GM18499 (cell line): ENCODE data around the gene DBP.
"Not testable (repeated sequence)": the region's sequence is repeated elsewhere in the genome, so short reads cannot be mapped to it uniquely, and the experiment has no call there.

ENCODE experiments used
- ATAC-seq: cut with Tn5 transposase; IDR thresholded peaks from one replicate; pipeline ENCODE4 v1.9.1; 2021; ENCODE audit warnings: moderate number of reproducible peaks; ENCODE audit not compliant: insufficient read depth, unreplicated experiment

Gene DBP, protein sequence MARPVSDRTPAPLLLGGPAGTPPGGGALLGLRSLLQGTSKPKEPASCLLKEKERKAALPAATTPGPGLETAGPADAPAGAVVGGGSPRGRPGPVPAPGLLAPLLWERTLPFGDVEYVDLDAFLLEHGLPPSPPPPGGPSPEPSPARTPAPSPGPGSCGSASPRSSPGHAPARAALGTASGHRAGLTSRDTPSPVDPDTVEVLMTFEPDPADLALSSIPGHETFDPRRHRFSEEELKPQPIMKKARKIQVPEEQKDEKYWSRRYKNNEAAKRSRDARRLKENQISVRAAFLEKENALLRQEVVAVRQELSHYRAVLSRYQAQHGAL

DNA sequence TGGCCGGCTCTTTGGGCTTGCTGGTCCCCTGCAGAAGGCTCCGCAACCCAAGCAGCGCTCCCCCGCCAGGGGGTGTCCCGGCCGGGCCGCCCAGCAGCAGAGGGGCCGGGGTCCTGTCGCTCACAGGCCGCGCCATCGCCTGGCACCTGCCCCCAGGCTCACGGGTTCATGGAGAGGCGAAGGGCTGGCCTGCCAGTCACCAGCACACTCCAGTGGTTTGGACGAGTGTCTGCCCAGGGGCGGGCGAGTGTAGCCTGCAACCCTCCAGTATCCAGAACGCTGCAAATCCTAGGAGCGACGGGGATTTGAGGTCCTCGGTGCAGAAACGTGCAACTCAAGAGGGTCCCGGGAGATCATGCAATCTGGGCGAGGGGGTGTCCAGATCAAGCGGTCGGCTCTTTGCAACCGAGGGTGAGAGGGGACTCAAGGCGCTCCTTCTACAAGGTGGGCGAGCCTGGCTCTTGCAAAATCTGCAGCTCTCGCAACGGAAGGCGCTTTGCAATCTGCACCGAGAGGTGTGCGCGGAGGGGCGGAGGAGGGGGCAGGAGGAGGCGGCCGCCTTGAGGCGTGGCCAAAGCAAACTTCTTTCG, at the start of gene DBP:
Gene DBP (minus strand): TSS at position 521 of the 590 bp plus-strand sequence. CDS start 385 bp downstream, at position 136.
- no peak for ATAC-seq

DNA sequence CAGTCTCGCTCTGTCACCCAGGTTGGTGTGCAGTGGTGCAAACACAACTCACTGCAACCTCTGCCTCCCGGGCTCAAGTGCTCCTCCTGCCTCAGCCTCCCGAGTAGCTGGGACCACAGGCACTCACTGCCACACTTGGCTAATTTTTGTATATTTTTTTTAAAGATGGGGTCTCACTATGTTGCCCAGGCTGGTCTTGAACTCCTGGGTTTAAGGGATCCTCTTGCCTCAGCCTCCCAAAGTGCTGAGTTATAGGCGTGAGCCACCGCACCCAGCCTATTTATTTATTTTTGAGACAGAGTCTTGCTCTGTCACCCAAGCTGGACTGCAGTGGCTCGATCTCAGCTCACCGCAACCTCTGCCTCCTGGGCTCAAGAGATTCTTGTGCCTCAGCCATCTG, 49.5 kb upstream of the DBP start:
- ATAC-seq, result not testable (repeated sequence)

DNA sequence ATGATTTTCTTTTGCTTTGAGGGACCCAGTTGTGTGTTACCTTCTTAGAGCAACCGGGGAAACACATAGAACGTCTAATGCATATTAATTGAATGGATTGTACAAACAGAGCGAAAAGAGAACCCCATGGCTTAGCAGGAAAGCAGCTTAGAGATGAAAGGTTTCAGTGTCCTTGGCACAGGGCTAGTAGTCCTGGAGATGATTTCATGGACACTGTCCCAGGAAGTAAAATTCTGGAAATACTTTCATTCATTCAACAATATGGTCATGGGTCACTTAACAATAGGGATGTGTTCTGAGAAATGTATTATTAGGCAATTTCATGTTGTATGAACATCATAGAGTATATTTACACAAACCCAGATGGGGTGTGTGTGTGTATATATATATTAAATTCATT, 48.9 kb upstream of the DBP start:
- ATAC-seq, result no peak

DNA sequence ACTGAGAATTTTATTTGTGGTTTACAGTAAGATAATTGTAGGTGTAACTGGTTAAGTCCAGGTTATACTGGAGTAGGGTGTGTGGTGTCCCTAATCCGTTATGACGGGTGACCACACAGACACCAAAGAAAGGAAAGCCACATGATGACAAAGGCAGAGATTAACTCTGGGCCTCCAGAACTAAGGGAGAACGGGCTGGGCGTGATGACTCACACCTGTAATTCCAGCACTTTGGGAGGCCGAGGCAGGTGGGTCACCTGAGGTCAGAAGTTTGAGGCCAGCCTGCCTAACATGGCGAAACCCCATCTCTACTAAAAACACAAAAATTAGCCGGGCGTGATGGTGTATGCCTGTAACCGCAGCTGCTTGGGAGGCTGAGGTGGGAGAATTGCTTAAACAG, 48.4 kb upstream of the DBP start:
- no peak for ATAC-seq

DNA sequence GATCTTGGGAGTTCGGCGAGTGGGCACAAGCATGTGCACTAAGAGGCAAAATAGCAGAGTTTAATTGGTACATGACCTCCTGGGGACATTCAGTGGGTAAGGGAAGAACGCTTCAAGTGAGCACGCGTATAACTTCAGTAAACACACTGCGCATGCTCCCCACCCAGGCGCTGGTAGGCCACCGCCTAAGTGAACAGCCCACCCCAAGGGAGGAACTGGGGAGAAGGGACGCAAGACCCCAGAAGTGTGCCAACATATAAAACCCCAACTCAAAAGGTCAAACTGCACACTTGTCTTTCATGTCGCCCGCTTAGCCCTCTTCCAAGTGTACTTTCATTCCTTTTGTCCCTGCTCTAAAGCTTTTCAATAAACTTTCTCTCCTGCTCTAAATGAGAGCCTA, 46.2 kb upstream of the DBP start:
- ATAC-seq, result no peak

DNA sequence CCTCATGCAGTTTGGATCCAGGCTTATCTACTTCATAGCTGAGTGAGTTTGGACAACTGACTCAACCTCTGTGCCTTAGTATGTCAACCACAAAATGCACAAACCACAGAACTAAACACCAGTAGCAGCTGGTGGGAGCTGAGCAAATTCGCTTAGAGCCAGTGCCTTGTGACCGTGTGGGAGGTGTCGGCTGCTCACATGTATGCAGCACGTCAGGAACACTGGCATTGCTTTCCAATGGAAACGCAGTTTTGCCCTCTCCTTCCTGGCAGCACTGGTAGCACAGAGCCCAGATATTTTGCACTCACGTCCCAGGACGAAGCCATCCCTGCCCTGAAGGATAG, 43.9 kb upstream of the DBP start:
- ATAC-seq, result no peak

DNA sequence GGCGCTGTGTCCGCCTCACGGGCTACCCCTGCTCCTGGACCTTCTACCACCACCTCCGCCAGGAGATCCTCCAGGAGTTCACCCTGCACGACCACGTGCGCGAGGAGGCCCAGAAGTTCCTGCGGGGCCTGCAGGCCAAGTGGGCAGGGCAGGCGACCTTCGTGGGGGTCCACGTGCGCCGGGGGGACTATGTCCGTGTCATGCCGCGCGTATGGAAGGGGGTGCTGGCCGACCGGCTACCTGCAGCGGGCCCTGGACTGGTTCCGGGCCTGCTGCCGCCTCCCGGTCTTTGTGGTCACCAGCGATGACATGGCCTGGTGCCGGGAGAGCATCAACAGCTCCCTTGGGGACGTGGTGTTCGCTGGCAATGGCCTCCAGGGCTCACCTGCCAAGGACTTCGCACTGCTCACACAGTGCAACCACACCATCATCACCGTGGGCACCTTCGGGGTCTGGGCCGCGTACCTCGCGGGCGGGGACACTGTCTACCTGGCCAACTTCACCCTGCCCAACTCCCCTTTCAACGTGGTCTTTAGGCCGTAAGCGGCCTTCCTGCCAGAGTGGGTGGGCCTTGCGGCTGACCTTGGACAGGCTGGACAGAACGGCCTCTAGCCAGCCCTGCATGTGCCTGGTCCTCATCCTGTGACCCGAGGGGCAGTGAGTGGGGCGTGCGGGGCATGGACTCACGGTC, 43.4 kb upstream of the DBP start:
- no peak for ATAC-seq

DNA sequence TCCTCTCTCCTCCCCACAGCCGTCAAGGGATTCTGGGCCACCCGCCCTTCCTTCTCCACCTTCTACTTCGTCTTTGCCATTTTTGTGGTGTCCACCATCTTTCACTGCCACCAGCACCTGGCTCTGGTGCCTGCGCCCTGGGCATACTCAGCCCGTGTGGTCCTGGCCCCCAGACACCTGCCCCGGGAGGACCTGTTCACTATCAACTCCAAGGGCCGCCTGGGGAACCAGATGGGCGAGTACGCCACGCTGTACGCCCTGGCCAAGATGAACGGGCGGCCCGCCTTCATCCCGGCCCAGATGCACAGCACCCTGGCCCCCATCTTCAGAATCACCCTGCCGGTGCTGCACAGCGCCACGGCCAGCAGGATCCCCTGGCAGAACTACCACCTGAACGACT, 42.8 kb upstream of the DBP start:
- not testable (repeated sequence) for ATAC-seq

DNA sequence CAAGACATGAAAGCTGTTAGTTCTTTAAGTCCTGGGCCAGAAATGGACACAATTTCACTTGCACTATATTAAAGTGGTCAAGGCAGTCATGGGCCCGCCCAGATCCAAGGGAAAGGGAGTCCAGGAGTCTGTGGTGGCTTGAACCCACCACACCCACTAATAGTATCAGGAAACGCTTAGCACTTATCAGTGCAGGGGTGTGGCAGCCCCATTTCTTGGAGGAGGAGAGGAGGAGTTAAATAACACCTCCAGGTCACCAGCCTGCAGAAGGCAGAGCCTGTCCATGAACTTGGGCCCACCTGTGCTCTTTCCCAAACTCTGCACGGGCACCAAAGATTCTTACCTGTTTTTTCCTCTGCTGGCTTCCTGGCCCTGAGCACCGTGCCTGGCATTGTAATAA, 41.0 kb upstream of the DBP start:
- no peak for ATAC-seq

DNA sequence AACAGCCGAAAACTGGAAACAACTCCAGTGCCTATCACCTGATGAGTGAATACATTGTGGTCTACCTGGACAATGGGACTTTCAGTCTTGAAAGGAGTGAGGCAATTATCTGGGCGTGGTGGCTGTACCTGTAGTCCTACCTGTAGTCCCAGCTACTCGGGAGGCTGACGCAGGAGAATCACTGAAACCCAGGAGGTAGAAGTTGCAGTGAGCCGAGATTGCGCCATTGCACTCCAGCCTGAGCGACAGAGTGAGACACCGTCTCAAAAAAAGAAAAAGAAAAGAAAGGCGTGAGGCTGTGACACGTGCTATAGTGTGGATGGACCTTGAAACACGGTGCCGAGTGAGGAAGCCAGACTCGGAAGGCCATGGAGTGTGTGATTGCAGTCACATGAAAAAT, 39.7 kb upstream of the DBP start:
- ATAC-seq, result no peak

DNA sequence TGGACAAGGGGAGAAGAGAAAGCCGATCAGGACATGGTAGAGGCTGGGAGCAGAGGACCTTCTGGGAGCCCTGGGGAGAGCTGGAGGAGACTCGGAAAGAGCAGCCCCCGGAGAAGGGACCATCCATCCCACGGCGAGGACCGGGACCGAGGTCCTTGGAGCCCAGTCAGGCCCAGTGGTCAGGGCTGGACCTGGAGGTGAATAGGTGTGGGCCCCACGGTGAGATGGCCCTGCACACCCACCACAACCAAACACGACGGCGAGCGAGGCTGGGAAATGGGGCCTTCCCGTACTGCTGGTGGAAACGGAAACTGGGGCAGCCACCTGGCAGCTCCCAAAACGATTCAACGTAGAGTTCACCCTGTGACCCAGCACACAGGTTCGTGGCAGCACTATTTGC, 39.3 kb upstream of the DBP start:
- ATAC-seq, result no peak

DNA sequence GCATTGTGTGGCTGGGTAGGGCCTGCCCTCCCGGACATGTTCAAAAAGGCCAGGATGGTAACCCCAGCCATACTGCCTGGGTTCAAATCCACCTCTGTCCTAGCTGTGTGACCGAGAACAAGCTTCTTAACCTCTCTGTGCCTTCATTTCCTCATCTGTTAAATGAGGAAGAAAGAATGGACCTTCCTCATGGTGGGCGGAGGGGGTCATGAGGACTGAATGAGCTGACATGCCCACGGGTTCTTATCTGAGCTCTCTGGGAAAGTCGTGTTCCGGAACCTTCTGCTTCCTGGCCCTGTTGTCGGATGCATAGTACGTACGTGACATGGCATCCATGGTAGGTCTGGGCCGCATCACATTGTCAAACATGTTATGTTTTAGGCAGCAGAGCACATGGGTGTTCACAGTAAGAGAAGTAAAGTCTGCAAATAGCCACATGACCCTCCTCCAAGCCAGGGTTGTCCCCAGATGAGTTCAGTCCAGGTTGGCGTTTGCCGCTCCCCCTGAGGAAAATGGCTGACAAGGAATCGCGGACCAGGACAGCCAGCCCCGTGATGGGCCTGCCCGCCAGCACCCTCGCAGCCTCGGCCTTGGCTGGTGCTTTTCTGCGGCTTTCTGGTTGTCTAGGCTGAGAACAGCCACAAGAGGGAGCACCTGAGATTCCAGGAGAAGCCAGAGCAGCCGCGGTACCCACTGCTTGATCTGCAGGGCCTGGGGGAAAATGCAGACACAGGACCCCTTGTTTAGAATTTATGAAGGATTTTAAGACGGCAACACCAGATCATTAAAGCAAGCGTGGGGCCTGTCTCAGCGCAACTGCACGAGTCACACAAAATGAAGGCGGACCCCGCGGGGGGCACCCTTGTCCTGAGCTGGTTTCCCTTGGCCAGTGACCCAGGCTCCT, 38.0 kb upstream of the DBP start:
- ATAC-seq, result no peak

DNA sequence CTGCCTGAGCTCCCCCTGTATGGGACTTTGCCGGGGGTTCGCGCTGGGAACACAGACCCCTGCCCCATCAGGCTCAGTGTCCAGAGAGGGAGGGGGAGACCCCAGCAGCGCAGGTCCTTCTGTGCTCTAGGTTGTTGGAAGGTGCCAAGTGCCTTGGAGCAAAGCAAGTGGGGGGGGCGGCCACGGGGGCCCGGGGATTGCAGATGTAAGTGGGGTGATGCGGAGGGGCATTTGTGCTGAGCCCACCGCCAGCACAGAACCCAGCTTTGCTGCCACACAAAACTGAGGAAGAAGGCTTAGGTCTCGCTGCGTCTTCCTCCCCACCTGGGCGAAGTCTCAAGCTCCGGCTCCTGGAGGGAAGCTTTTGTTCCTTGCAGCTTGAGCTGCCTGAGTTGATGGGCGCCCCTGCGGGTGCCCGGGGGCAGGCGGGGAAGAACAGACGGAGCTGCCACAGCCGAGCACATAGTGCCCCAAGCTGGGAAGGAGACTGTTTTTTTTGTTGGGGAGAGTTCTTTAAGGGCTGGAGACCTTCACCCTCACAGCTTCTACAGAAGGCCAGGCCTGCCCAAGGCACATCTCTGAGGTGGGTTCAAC, 37.1 kb upstream of the DBP start:
- ATAC-seq, result no peak

DNA sequence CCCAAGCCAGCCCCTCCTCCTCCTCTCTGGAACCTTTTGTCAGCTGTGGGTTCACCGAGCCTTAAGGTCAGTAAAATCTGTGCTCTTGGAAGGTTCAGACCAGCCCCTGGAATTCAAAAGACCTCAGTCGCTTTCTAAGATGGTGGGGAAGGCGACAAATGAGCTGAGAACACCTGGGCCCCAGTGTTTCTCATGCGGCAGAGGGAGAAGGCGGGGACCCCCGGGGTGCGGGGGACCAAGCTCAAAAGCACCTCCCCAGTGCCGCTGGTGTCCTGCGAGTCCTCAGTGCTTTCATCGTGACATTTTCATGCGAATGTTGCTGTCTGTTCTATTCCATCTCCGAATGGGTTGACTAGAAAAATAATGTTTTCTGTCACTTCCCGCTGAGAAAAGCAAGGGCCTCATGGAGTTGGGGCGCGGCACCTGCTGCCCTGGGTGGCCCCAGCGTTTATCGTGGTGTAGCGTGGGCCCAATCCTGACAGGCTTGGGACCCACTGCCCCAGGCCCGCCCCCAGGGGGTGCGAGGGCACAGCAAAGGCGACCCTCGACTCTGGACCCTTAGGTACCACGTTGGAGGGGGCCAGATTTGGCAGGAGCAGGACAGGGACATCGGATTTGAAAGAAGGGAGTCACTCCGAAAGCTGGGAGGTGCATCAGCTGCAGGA, 36.4 kb upstream of the DBP start:
- ATAC-seq, result no peak

DNA sequence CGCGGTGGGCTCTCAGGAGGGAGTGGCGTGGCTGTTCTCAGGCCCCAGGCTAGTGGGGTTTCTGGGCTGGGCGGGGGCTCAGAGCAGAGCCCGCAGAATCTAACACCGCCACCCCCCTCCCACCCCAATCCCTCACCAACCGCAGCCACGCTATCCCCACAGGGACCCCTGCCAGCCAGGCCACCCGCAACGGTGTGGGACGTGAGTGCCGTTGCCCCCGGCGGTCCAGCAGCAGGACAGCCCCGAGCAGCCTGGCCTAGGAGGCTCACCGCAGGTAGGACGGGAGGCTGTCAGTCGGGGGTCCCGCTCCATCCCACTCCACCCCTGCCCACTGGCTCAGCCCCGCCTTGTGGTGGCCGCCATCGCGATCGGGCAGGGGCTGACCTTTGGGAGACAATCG, 35.8 kb upstream of the DBP start, which contains the start of gene NTN5:
Gene NTN5 (minus strand): TSS at position 24 of the 400 bp plus-strand sequence. CDS start 2,031 bp downstream, outside the sequence.
- ATAC-seq, result no peak

DNA sequence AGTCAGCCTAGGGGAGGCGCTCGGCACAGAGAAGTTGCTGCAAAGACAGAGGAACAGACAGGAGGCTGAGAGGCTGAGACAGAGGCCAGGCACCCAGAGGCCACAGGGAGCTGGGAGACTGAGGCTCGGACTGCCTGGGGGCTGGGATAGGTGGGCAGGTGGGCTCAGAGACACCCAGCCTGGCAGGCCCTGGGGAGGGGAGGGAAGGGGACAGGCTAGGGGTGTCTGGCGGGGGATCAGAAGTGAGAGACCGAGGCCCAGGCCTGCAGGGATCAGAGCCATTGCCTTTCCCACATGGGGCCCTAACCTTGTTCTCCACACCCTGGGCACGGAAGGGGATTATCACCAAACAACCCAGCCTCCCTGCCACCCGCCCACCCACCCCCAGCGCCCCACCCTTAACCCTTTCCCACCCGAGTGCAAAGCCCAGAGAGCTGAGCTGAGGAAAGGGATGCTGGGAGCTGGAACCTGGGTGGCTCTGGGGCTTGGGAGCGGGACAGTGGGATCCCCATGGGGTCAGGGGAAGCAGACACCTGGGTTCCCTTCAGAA, 34.3 kb upstream of the DBP start:
- no peak for ATAC-seq

DNA sequence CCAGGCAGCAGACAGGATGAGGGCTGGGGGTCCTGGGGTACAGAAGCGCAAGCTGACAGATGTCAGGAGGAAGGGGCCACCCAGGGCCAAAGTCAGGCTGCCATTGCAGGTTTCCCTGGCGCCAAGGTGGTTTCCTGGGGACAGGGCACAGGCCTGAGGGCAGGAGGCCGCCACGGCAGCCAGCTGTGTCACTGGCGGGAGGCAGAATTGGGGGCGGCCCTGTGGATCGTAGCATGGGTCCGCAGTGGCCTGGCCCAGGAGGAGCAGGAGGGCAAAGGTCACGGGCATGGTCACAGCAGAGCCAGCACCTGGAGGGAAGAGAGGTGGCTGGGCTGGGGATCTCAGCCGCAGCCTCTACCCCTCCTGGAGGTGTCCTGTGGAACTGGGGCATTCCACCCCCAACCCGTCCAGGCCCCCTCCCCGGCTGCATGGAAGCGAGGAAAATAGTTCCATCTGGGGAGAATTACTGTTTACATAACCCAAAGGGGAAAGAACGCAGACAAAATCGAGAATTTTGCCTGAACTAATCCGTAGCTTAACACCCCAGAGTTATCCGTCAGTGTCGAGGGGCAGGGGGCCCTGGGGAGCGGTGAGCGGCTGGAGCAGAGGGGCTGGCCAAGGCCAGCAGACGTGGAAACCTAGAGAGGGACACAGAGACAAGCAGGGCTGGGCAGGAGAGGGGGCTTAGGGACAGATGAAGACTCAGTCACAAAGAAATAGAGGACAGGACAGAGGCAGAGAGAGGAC, 33.7 kb upstream of the DBP start:
- ATAC-seq, result no peak

DNA sequence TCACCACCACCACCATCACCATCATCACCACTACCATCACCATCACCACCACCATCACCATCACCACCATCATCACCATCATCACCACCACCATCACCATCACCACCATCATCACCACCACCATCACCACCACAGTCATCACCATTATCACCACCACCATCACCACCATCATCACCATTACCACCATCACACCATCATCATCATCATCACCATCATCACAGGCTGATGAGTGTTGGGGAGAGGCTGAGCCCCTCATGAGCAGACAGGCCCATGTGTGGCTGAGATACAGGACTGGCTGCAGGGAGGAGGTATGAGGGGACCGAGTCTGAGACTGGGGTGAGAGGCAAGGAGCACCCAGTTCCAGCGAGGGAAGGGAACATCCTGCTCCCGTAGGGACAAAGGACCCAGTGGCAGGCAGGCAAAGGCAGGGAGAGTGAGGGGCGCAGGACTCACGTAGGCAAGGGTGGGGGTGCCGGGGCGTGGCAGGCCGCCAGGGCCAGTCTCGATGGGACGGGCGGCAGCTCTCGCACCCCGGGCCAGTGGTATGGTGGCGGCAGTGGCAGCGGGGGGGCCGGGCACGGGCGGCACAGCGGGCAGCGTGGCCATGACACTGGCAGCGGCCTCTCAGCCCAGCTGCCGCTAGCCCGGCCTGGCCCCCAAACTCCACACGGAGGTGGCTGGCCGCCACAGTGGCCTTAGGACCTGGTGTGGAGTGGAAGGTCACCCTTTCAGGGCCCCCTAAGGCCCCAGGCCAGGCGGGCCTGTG, 32.9 kb upstream of the DBP start:
- ATAC-seq, result no peak
